Tibial artery (tissue), 4 donors: Measurements from ENCODE around the gene MAN2A2.

Source experiments
- DNase-seq, 2 donors: peaks; one replicate each; pipeline ENCODE4 v3.0.0-alpha.2; 2019
- H3K27ac ChIP-seq, 2 donors: fragments of 200-600 bp; sonication (generic) in 1 of 2; 1 replicate in 1 of 2; 2 replicates in 1 of 2; pipeline ENCODE4 v1.5.1; 2018 to 2019; ENCODE audit warnings: mild to moderate bottlenecking in 1 of 2
- H3K27me3 ChIP-seq, 2 donors: fragments of 200-600 bp; sonication (generic) in 1 of 2; one replicate each; pipeline versions ENCODE4 v1.5.1 to v1.6.0; 2016 to 2019
- H3K36me3 ChIP-seq, 3 donors: fragments of 200-600 bp; sonication (generic) in 2 of 3; one replicate each; pipeline ENCODE4 v1.5.1; 2016 to 2019; ENCODE audit warnings: mild to moderate bottlenecking in 2 of 3
- H3K4me1 ChIP-seq, 4 donors: fragments of 200-600 bp; sonication (generic) in 2 of 4; 1 replicate in 3 of 4; 2 replicates in 1 of 4; pipeline ENCODE4 v1.5.1; 2016 to 2019
- H3K4me3 ChIP-seq, 2 donors: fragments of 200-600 bp; sonication (generic) in 1 of 2; 1 replicate in 1 of 2; 2 replicates in 1 of 2; pipeline ENCODE4 v1.5.1; 2018 to 2019; ENCODE audit warnings: mild to moderate bottlenecking in 2 of 2
- H3K9me3 ChIP-seq, 3 donors: fragments of 200-600 bp; sonication (generic) in 1 of 3; one replicate each; pipeline ENCODE4 v1.5.1; 2016 to 2019
- CTCF ChIP-seq, 2 experiments: fragments of 200-600 bp in 1 of 2; fragments of 450-650 bp in 1 of 2; IDR thresholded peaks; one replicate each; pipeline ENCODE4 v1.5.1; 2017 to 2019; ENCODE audit warnings: antibody characterized with exemption in 2 of 2, mild to moderate bottlenecking in 1 of 2, moderate library complexity in 1 of 2
- intact Hi-C: fragments of 100-400 bp; cut with DNase I; formaldehyde crosslinking; loops from one replicate; pipeline ENCODE4 v1.15.0; 2023; ENCODE audit warnings: low total_unique reads

Gene MAN2A2

DNA sequence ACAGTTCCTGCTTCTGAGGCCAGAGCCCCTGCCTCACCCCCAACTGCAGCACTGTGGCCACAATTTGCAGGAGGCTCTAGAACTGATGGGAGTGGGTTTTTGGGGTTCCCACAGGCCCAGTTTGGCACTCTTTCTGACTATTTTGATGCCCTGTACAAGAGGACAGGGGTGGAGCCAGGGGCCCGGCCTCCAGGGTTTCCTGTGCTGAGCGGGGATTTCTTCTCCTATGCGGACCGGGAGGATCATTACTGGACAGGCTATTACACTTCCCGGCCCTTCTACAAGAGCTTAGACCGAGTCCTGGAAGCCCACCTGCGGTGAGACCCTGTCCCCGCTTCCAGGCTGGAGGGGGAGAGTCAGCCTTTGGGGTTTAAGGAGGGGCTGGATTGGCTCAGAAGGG is 6.9 kb downstream of the MAN2A2 start:
- H3K9me3 ChIP-seq: no peaks in the 10 kb centered on the region
- peaks cover 97% of the 10 kb centered on the region in 3 donors for H3K36me3 ChIP-seq
- no peak overlapping the region for H3K4me3 ChIP-seq
- H3K27ac ChIP-seq: no peak overlapping the region
- peaks cover 0 to 5% (median 0%) of the 10 kb centered on the region in 4 donors for H3K4me1 ChIP-seq
- no peaks in the 10 kb centered on the region for H3K27me3 ChIP-seq
- TF ChIP-seq CTCF (IDR thresholded peaks at IDR 0.05): no peak
- DNase-seq: no peak
- intact Hi-C loops: no loop called here

DNA sequence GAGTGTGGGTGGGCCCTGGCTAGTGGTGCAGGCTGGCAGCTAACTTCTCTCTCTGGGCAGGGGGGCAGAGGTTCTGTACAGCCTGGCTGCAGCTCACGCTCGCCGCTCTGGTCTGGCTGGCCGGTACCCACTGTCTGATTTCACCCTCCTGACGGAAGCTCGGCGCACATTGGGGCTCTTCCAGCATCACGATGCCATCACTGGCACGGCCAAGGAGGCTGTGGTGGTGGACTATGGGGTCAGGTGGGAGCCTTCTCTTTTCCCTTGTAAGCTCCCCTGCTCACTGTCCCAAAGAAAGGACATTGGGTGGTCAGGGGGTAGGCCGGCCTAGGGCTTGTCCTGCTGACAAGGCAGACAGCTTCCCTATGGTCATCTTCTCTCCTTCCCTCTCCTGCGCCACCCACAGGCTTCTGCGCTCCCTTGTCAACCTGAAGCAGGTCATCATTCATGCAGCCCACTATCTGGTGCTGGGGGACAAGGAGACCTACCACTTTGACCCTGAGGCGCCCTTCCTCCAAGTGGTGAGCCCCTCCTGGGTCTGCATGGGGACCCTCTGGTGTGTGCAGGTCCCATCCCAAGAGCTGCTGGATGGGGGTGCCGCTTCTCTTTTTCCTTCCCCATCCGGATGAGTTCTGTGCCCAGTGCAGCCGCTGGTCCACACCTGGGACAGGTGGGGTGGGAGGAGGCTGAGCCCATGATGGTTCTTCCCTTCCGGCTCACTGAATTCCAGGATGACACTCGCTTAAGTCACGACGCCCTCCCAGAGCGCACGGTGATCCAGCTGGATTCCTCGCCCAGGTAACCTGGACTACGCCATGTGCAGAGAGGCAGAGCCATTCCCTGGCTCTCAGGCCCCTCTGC is 7.6 kb downstream of the MAN2A2 start:
- no peak for DNase-seq
- H3K9me3 ChIP-seq: no peaks in the 10 kb centered on the region
- no peaks in the 10 kb centered on the region for H3K27me3 ChIP-seq
- intact Hi-C loops: no loop called here
- TF ChIP-seq CTCF (IDR thresholded peaks at IDR 0.05): no peak
- no peak overlapping the region for H3K27ac ChIP-seq
- peaks cover 96 to 97% (median 97%) of the 10 kb centered on the region in 3 donors for H3K36me3 ChIP-seq
- H3K4me1 ChIP-seq: peaks cover 0 to 5% (median 0%) of the 10 kb centered on the region in 4 donors
- no peak overlapping the region for H3K4me3 ChIP-seq

DNA sequence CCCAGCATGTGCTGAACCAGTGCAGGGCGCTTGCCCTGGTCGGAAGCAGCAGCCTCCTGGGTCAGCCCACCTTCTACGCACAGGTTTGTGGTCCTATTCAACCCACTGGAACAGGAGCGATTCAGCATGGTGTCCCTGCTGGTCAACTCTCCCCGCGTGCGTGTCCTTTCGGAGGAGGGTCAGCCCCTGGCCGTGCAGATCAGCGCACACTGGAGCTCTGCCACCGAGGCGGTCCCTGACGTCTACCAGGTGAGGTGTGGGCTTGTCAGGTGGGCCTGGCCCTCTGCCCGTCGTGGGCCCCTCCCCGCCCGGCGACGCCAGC is 8.2 kb downstream of the MAN2A2 start:
- Histone ChIP-seq H3K9me3 (no peaks in the 10 kb centered on the region), H3K27me3 (no peaks in the 10 kb centered on the region), H3K4me1 (peaks cover 0 to 5% (median 0%) of the 10 kb centered on the region in 4 donors), H3K36me3 (peaks cover 96 to 97% (median 97%) of the 10 kb centered on the region in 3 donors), H3K4me3 (no peak overlapping the region), H3K27ac (no peak overlapping the region)
- no peak for DNase-seq
- no peak for TF ChIP-seq CTCF (IDR thresholded peaks at IDR 0.05)
- intact Hi-C loops: no loop called here

DNA sequence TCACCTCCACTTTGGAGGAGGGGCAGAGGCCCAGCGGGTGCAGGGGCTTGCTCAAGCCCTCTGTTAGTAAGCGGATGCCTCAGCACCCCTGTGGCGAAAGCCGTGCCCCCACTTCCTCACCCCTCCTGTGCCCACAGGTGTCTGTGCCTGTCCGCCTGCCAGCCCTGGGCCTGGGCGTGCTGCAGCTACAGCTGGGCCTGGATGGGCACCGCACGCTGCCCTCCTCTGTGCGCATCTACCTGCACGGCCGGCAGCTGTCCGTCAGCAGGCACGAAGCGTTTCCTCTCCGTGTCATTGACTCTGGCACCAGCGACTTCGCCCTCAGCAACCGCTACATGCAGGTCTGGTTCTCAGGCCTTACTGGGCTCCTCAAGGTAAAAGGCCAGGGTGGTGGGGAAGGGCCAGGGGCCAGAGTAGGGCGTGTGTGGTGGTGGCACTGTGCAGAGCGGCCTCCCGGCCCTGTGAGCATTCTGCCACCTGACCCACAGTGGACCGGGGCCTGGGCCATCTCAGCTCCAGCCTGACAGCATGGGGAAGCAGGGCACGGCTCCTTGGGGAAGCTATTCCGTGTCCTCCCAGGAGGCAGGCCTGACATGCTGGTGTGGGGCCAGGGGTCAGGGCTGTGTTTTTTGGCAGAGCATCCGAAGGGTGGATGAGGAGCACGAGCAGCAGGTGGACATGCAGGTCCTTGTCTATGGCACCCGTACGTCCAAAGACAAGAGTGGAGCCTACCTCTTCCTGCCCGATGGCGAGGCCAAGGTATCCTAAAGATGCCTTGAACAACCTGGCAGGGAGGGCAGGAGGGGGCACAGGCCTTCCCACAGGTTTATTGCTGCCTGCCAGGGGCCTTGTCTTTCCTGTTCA is 9.0 kb downstream of the MAN2A2 start:
- intact Hi-C loops: no loop called here

GRCh38 chr15:90912770-90913075 is 9.6 kb downstream of the MAN2A2 start:
- DNase-seq: no peak
- intact Hi-C loops: no loop called here

More for the DNA sequence above, 9.0 kb downstream of the MAN2A2 start:
- no peak overlapping the region for H3K4me3 ChIP-seq
- H3K27me3 ChIP-seq: no peaks in the 10 kb centered on the region
- no peak for DNase-seq
- no peaks in the 10 kb centered on the region for H3K4me1 ChIP-seq
- H3K36me3 ChIP-seq: peaks cover 95 to 97% (median 97%) of the 10 kb centered on the region in 3 donors
- H3K27ac ChIP-seq: no peak overlapping the region
- no peak for TF ChIP-seq CTCF (IDR thresholded peaks at IDR 0.05)
- no peaks in the 10 kb centered on the region for H3K9me3 ChIP-seq

More at GRCh38 chr15:90912770-90913075, 9.6 kb downstream of the MAN2A2 start:
- Histone ChIP-seq H3K27ac (no peak overlapping the region), H3K36me3 (peaks cover 95 to 97% (median 97%) of the 10 kb centered on the region in 3 donors), H3K9me3 (no peaks in the 10 kb centered on the region), H3K4me1 (no peaks in the 10 kb centered on the region), H3K4me3 (no peak overlapping the region), H3K27me3 (no peaks in the 10 kb centered on the region)
- no peak for TF ChIP-seq CTCF (IDR thresholded peaks at IDR 0.05)
